ENCODE measurements around the gene MAPK1.

Gene MAPK1

DNA sequence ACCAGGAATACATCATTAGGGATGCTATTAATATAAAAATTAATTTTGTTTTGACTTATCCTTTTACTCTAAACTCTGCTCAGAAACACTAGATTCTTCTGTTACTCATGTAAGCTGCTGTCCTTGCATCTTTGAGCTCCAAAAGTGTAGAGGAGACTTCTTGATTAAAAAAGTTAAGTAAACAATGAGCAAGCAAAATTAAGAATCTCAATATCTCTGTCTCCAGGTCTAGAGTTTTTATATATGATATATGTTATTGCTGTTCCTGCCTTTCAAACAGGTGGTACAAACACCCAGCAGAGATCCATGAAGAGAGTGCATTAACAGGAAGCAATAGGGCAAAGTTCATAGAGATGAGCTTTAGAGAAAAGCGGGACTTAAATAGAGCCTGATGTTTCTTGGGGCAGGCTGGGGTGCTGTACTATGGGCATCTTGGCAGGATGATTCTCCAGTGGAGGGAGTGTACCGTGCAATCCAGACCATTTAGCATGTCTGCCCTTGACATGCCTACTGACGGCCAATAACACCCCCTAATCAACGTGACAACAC is 6.9 kb downstream of the MAPK1 start:
- H3K4me1 ChIP-seq (ENCODE audit: control insufficient read depth, low read length): peaks cover 63% of the 10 kb centered on the region
- peaks cover 100% of the 10 kb centered on the region for H3K79me2 ChIP-seq (ENCODE audit: control insufficient read depth, low read length)
- peaks cover 16% of the 10 kb centered on the region for H3K36me3 ChIP-seq (ENCODE audit: control insufficient read depth, low read length)
- H3K4me2 ChIP-seq (ENCODE audit: low read length): no peak overlapping the region
- H3F3A ChIP-seq (ENCODE audit: control insufficient read depth, insufficient read depth): no peaks in the 10 kb centered on the region
- H3K9me3 ChIP-seq (ENCODE audit: control insufficient read depth, insufficient read depth, low read length): no peaks in the 10 kb centered on the region
- H4K20me1 ChIP-seq (ENCODE audit: control insufficient read depth, insufficient read depth, low read depth, low read length): peaks cover 46% of the 10 kb centered on the region
- H3K27ac ChIP-seq (ENCODE audit: low read depth, low read length): no peak overlapping the region
- no peaks in the 10 kb centered on the region for H3K9me2 ChIP-seq (replicated peaks; ENCODE audit: control insufficient read depth, low read length)
- no peak overlapping the region for H3K4me3 ChIP-seq (ENCODE audit: low read length)
- no peak for TF ChIP-seq EZH2phosphoT487 (IDR thresholded peaks at IDR 0.05; ENCODE audit: borderline replicate concordance, low read length)
- TF ChIP-seq, protein P1, sequence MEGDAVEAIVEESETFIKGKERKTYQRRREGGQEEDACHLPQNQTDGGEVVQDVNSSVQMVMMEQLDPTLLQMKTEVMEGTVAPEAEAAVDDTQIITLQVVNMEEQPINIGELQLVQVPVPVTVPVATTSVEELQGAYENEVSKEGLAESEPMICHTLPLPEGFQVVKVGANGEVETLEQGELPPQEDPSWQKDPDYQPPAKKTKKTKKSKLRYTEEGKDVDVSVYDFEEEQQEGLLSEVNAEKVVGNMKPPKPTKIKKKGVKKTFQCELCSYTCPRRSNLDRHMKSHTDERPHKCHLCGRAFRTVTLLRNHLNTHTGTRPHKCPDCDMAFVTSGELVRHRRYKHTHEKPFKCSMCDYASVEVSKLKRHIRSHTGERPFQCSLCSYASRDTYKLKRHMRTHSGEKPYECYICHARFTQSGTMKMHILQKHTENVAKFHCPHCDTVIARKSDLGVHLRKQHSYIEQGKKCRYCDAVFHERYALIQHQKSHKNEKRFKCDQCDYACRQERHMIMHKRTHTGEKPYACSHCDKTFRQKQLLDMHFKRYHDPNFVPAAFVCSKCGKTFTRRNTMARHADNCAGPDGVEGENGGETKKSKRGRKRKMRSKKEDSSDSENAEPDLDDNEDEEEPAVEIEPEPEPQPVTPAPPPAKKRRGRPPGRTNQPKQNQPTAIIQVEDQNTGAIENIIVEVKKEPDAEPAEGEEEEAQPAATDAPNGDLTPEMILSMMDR (IDR thresholded peaks at IDR 0.05; ENCODE audit: low read depth, low read length, poor library complexity, severe bottlenecking): no peak
- no peaks in the 10 kb centered on the region for H3K27me3 ChIP-seq (ENCODE audit: control insufficient read depth, low read length)

DNA sequence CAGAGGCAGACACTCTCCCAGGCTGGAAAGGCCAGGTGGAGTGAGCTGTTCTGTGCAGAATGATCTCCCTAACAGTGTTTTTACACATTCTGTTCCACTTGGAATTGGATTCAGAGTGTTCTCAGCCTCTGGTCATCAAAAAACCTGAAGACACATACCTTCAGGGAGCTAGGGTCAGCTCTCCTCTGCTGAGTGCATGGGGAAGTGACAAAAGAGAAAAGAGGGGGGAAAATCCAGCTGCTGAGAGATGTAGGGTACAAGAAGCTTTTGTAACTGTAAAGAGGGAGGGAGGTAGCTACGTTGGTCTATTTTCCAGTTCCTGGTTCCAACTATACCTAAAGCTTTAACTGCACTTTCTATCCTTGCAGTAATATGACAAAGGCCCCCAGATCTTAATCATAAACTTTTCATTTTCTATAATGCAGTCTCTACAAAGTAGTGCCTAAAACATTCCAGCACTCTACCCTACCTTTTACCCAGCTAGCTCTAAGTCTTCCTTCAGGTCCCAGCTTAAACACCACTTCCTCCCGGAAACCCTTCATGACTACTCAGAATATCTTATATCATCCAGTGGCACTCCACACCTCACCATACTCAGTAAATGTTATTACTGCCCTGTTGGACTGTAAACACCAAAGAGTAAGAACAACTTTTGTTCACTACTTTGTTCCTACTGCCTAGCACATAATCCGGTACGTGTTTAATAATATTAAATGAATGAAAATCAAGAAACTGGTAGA is 9.2 kb downstream of the MAPK1 start:
- Histone ChIP-seq H3K79me2 (ENCODE audit: control insufficient read depth, low read length) (peaks cover 100% of the 10 kb centered on the region), H3F3A (ENCODE audit: control insufficient read depth, insufficient read depth) (no peaks in the 10 kb centered on the region), H3K9me3 (ENCODE audit: control insufficient read depth, insufficient read depth, low read length) (no peaks in the 10 kb centered on the region), H4K20me1 (ENCODE audit: control insufficient read depth, insufficient read depth, low read depth, low read length) (peaks cover 32% of the 10 kb centered on the region), H3K27me3 (ENCODE audit: control insufficient read depth, low read length) (no peaks in the 10 kb centered on the region), H3K36me3 (ENCODE audit: control insufficient read depth, low read length) (peaks cover 8% of the 10 kb centered on the region), H3K9me2 (replicated peaks; ENCODE audit: control insufficient read depth, low read length) (no peaks in the 10 kb centered on the region), H3K4me3 (ENCODE audit: low read length) (no peak overlapping the region), H3K27ac (ENCODE audit: low read depth, low read length) (no peak overlapping the region), H3K4me2 (ENCODE audit: low read length) (0 out of 2 replicates have a peak overlapping the region, but pooled peaks have one; percentile 10), H3K4me1 (ENCODE audit: control insufficient read depth, low read length) (peaks cover 46% of the 10 kb centered on the region)
- no peak for TF ChIP-seq EZH2phosphoT487 (IDR thresholded peaks at IDR 0.05; ENCODE audit: borderline replicate concordance, low read length)
- TF ChIP-seq, protein P1 (IDR thresholded peaks at IDR 0.05; ENCODE audit: low read depth, low read length, poor library complexity, severe bottlenecking): no peak

DNA sequence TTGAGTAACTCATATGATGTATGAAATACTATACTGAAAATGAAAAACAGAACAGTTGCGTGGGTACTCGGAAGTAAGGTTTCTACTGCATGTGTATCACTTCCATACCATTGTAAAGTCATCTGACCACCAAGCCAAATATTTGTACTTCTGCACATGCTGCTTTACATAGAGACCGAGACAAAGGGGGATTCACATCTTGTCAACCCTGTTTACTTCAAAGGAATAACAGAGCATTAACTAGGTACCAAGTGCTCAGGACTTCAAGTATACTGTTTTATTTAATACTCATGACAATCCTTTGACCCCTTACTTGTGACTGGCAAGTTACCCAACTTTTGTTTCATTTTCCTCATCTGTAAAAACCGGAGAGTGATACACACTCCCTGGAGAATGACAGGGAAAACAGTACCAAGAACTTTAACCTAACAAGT is 9.9 kb downstream of the MAPK1 start:
- H3K27ac ChIP-seq (ENCODE audit: low read depth, low read length): no peak overlapping the region

More for the DNA sequence above, 9.9 kb downstream of the MAPK1 start:
- Histone ChIP-seq H3K9me2 (replicated peaks; ENCODE audit: control insufficient read depth, low read length) (no peaks in the 10 kb centered on the region), H3K4me2 (ENCODE audit: low read length) (0 out of 2 replicates have a peak overlapping the region, but pooled peaks have one; percentile 4), H3K27me3 (ENCODE audit: control insufficient read depth, low read length) (no peaks in the 10 kb centered on the region), H3K9me3 (ENCODE audit: control insufficient read depth, insufficient read depth, low read length) (no peaks in the 10 kb centered on the region), H3K4me3 (ENCODE audit: low read length) (no peak overlapping the region), H3K36me3 (ENCODE audit: control insufficient read depth, low read length) (peaks cover 11% of the 10 kb centered on the region; the same call in 1 of the 2 replicates), H3K79me2 (ENCODE audit: control insufficient read depth, low read length) (peaks cover 100% of the 10 kb centered on the region), H4K20me1 (ENCODE audit: control insufficient read depth, insufficient read depth, low read depth, low read length) (peaks cover 32% of the 10 kb centered on the region), H3F3A (ENCODE audit: control insufficient read depth, insufficient read depth) (no peaks in the 10 kb centered on the region), H3K4me1 (ENCODE audit: control insufficient read depth, low read length) (peaks cover 43% of the 10 kb centered on the region)
- no peak for TF ChIP-seq EZH2phosphoT487 (IDR thresholded peaks at IDR 0.05; ENCODE audit: borderline replicate concordance, low read length)
- TF ChIP-seq, protein P1 (IDR thresholded peaks at IDR 0.05; ENCODE audit: low read depth, low read length, poor library complexity, severe bottlenecking): no peak

Data from DOHH2 (cell line).